Activated T-cell treated with anti-CD3 and anti-CD28 coated beads for 24 hours (primary cell): ENCODE data around the gene PHF21B.
"Not testable (repeated sequence)": the region's sequence is repeated elsewhere in the genome, so short reads cannot be mapped to it uniquely, and the experiment has no call there.

ENCODE experiments used
- DNase-seq: peaks from one replicate; pipeline ENCODE4 v3.0.0-alpha.2; 2020; ENCODE audit warnings: low read depth

The PHF21B gene

DNA sequence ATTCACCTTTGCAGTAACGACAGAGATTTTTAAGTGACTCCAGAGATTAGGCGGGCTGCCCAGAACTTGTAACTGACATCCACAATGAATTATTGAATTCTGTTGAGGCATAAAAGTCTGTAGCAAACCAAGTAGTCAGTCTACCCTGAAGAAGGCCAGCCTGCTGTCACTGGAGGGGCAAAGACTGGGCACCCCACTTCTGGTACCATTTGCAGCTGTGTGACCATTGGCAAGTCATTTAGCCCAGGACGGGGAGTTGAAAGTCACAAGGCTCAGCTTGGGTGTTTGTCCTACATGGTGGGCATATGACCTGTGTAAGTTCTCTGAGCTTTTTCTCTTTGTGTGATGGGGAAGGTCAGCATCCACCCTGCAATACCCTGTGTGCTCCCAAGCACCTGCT, 138.0 kb downstream of the PHF21B start:
- DNase-seq: no peak

DNA sequence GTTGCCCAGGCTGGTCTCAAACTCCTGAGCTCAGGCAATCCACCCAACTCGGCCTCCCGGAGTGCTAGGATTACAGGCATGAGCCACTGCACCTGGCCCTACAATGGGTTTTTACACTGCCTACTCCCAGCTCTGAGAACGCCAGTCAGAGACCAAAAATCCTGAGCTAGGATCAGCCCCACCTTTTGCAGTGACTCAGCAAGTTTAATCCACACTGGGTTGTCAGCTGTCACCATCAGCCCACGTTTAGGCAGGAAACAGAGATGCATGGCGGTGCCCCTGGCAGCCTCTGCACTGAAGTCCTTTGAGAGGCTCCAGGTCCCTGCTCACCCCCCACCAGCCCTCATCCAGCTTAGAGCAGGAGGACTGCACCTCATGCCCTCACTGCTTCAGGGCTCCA, 139.8 kb downstream of the PHF21B start:
- DNase-seq: no peak

DNA sequence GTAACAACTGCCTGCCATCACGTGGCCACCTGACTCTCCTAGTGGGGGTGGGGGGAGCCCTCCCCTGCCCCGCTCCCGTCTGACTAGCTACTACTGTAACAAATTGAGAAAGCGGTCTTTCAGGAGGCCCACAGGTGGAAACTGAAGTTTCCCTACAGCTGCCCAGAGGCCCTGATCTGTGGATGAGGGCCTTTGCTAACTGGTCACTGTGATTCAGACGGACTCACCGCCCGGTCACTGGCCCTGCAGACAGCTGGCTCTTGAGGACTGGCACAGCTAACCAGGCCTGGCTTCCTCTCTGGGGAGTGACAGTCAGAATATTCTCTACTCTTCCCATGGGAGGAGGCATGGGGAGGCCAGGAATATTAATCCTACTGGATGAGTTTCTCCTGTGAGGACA, 140.6 kb downstream of the PHF21B start:
- no peak for DNase-seq

DNA sequence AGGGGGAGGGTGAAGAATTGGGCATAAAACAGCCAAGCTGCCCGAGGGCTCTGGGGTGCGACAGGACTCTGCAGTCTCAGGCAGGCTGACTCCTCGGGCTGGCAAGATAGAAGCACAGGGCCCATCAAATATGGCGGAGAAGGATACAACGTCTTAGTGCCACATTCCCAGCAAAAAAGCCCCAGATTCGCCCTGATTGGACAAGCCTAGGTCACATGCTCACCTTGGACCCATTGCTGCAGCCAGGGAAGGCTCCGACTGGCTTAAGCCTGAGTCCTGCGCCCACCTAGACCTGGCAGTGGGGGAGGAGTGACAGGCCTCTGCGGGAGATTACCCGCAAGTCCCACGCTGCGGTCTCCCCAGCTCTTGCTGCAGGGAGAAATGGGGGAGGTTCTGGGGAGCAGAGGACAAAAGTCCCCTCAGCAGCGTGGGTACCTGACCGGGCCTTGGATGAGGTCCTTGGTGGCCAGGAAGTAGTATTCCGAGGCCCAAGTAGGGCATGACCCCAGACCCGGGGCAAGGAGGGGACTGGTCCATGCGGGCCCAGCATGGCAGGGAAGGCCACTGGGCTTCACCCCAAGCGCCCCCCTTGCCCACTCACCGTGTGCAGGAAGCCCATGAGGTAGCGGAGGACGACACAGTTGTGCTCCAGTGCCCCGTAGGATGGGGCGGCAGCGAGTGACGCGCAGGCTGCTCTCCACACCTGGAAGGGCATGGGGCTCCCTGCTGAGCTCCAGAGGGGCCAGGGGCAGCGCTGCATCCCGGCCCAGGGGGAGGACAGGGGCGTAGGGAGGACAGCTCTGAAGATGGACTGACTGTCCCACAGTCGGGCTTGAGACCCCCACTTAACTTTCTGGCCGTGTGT, 144.4 kb downstream of the PHF21B start:
- no peak for DNase-seq

DNA sequence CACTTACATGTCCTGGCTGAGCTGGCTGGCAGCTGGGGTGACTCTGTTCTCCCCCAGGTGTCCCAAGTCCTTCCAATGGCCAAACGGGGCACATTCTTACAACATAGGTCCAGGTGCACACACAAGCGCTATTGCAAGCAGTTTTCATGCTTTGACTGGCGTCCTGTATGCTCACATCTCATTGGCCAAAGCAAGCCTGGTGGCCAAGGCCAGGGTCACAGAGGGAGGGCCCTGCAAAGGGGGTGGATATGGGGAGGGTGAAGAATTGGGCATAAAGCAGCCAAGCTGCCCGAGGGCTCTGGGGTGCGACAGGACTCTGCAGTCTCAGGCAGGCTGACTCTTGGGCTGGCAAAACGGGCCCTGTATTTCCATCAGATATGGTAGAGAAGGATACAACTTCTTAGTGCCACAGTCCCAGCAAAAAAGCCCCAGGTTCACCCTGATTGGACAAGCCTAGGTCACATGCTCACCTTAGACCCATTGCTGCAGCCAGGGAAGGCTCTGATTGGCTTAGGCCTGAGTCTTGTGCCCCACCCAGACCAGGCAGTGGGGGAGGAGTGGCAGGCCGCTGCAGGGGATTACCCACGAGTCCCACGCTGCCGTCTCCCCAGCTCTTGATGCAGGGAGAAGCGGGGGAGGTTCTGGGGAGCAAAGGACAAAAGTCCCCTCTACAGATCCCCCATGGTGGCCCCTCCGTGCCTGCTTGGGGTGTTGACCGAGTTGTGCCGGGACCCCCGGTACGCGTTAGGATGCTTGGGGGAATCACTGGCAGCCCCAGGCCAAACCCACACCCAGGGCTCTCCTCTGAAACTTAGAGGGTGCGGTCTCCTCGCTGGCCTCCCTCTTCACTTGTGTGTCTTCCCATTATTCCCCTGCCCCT, 146.6 kb downstream of the PHF21B start:
- no peak for DNase-seq

DNA sequence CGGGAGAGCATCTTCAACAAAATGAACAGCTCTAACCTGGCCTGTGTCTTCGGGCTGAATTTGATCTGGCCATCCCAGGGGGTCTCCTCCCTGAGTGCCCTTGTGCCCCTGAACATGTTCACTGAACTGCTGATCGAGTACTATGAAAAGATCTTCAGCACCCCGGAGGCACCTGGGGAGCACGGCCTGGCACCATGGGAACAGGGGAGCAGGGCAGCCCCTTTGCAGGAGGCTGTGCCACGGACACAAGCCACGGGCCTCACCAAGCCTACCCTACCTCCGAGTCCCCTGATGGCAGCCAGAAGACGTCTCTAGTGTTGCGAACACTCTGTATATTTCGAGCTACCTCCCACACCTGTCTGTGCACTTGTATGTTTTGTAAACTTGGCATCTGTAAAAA, 147.5 kb downstream of the PHF21B start:
- DNase-seq: no peak

DNA sequence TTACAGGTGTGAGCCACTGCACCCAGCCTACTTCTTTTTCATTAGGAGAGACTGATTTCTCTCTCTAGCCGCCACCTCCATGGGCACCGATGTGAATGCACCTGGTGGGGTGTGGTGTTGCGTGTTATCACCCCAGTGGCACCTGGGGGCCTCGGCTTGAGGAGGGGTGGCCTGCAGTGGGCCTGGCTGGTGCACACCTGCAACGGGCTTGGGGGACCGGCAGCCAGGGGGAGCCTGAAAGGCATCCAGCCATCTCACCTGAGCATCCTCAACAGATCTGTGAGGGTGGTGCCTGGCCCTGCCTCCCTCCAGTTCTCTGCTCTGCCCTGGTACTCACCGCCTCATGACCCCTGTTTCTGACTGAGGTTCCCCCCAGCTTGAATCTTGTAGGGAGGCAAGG, 148.6 kb downstream of the PHF21B start:
- DNase-seq: no peak

DNA sequence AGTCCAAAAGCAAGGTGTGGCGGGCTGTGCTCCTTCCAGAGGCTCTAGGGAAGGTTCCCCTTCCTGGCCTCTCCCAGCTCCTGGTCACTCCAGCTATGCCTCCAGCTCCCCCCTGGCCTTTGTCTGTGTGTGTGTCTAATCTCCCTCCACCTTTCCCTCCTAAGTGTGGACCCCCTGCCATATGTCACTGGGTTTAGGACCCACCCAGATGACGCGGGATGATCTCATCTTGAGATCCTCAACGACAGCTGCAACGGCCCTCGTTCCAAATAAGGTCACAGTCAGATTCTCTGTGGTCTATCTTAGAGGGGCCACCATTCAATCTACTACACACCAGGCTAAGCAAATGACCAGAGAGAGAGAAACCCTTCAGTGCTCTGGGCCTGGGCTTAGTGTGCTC, 149.5 kb downstream of the PHF21B start:
- DNase-seq: no peak

DNA sequence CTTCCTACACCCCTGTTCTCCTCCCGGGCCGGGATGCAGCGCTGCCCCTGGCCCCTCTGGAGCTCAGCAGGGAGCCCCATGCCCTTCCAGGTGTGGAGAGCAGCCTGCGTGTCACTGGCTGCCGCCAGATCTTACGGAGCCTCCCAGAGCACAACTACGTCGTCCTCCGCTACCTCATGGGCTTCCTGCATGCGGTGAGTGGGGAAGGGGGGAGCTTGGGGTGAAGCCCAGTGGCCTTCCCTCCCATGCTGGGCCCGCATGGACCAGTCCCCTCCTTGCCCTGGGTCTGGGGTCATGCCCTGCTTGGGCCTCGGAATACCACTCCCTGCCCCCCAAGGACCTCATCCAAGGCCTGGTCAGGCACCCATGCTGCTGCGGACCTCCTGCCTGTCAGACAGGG, 150.2 kb downstream of the PHF21B start:
- no peak for DNase-seq

DNA sequence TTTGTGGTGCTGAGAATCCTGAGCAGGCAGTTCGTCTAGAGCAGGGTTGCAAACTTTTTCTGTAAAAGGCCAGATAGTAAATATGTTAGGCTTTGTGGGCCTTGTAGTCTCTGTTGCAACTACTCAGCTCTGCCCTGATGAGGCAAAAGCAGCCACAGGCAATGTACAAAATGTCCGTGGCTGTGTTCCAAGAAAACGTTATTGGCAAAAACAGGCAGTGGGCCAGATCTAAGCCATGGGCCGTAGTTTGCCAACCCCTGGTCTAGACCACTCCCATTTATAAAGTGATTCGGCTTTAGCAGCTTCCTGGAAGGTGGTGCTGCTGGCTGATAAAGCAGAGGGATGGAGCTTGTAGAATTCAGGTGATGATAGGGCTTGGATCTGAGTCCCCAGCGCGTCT, 151.0 kb downstream of the PHF21B start:
- not testable (repeated sequence) for DNase-seq

DNA sequence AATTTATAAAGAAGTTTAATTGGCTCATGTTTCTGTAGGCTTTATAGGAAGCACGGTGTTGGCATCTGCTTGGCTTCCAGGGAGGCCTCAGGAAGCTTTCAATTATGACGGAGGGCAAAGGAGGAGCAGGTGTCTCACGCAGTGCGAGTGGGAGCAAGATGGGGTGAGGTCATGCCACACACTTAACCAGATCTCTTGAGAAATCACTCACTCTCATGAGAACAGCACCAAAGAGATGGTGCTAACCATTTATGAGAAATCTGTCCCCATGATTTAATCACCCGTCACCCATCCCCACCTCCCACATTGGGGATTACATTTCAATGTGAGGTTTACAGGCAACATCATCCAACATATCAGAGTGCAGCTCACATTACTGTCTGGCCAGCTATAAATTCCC, 153.9 kb downstream of the PHF21B start:
- no peak for DNase-seq

DNA sequence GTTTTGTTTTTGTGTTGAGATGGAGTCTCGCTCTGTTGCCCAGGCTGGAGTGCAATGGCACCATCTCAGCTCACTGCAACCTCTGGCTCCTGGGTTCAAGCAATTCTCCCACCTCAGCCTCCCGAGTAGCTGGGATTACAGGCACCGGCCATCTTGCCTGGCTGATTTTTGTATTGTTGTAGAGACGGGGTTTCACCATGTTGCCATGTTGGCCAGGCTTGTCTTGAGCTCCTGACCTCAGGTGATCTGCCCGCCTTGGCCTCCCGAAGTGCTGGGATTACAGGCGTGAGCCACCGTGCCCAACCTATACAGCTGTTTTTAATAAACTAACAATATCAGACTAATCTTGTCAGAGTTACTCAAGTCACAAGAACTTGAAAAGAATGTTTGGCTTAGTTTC, 155.2 kb downstream of the PHF21B start:
- DNase-seq: not testable (repeated sequence)

DNA sequence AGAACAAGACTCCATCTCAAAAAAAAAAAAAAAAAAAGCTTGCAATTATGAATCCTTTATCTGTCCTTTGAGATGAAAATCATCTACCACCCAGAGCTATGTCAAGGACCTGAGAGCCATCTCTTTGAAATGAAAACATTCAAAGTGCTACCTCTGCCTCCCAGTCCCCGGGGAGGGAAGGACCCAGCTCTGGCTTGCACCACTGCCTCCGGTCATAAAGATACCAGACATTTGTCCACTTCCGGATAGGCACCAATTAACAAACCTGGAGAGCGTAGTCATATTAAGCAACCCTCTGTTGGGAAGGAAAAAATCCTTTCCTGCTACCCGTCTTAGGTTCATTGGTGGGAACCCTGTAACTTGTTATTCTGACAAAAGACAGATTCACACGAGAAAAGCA, 158.9 kb downstream of the PHF21B start:
- DNase-seq: no peak

DNA sequence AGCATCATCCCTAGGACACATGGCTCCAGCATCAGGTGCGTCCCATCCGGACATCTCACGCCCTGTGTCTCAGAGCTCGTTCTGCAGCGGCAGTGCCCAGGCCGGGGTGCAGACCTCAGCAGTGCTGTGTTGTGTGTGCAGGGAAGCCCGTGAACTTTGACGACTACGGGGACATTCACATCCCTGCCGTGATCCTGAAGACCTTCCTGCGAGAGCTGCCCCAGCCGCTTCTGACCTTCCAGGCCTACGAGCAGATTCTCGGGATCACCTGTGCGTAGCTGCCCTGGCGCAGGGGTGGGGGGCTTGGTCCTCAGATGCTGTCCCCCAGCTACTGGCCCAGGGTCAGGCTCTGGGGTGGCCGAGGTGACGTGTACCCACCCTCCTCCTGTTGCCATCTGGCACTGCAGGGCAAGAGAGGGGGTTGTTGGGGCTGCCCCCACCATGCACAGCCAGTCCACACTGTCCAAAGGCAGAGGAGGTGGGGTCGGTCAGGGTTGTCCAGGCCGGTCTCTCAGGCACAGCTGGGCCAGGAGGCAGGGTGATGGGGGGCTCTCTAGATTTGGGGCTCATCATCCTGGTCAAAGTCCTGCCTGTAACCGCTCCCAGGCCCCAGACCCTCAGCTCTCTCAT, 160.9 kb downstream of the PHF21B start:
- DNase-seq: no peak

DNA sequence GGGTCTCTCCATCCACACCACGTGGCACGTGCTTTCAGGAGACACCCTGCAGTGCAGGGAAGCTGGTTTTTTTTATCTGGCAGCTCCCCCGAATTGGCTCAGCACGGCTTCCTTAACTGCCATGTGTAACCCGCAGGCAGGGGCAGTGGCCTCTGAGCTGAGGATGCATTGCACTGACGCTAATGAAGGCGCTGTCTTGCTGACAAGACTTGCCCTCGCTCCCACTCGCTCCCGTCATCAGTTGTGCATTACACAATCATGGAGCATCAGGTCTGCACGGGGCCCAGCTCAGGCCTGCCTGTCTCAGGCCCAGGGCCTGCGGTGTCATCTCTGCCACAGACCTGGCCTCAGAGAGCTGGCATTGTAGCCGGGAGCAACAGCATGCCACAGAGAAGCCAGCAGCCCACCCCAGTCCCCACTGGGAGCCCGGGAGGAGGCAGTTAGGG, 161.5 kb downstream of the PHF21B start:
- no peak for DNase-seq

DNA sequence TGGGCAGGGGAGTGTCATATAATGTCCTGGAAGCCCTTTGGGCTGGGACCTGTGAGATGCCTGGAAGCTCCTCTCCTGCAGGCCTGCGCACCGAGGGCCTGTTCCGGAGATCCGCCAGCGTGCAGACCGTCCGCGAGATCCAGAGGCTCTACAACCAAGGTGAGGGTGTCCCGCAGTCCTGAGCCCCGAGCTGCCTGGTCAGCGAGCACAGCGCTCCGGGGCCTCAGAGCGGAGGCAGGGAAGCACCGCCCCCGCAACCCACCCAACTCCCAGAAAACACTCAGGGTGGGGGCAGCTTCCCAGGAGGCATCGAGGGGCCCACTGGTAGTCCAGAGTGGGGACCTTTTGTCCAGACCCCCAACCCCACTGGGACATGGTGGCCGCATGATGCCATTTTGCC, 161.9 kb downstream of the PHF21B start:
- DNase-seq: no peak

DNA sequence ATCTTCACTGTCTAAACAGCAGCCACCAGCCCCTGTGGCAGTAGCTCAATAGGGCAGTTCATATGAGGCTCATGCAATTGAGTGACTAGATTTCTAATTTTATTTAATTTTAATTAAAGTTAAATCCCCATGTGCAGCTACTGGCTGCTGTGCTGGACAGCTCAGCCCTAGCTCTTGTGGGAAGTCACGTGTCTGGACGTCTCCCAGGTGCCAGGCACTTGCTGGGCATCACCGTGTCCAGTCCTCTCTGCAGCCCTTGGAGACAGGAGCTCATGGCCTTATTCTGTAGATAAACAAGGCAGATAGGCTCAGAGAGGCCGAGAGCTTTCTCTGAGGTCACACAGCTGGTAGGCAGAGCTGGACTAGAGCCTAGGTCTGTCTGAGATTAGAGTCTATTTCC, 162.4 kb downstream of the PHF21B start:
- no peak for DNase-seq

DNA sequence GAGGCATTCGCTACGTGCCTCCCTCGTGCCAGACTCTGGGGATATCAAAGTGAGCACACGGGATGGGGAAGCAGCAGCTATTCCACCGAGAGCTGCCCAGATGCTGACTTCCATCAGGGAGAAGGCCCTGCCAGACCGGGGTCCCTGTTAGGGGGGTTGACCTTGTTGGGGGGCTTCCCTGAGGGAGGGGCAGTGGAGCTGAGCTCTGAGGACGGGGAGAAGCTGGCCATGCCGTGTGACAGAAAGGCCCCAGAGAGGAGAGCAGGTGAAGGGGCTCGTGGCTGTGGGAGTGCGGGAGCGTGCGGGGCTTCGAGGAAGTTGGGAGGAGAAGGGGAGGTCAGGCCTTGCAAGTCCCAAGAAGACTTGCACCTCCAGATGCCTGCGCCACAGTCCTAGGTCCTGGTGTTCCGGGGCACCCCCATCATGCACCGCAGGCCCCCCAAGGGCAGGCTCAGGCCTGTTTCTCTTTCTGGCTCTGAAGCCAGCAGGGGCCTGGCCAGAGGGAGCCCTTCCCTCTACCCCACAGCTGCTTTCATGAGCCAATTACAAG, 163.0 kb downstream of the PHF21B start:
- no peak for DNase-seq

DNA sequence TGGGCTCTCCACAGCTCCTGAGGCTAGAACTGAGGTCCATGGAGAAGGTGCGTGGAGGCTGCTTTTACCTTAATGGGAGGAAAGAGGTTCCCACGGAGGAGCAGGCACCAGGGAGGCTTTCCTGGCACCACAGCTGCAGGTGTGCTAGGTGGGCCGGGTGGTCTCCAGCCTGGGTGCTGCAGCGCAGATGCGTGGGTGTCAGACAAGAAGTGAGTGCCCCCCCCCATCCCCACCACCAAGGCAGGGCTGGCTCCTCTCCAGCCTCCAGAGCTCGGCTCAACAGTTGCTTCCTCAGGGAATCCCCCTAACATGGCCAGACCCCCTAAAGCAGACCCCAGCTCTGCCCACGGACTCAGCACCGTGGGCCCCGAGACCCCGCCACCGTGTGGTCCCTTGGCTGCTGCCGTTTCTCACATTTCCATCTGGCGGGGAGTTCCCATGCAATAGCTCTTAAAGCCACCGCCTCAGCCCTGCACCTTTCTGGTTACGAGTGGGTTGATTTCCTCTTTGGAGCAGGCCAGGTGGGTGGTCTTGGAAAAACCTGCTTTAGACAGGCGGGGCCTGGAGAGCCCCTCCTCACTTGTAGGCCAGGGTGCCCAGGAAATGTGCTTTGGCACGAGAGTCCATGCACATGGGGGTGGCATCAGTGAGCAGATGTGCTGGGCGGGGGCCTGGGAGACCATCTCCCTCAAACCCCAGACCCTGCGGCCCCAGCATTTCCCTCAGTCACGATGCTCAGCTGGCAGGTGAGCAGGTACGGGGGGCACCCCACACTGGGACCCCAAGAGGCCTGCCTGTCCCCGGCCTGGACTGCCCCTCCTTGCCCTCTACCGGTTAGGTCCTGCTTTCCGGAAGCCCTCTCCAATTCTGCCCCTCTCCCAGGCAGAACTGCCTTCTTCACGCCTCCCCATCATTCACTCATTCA, 163.7 kb downstream of the PHF21B start:
- no peak for DNase-seq

DNA sequence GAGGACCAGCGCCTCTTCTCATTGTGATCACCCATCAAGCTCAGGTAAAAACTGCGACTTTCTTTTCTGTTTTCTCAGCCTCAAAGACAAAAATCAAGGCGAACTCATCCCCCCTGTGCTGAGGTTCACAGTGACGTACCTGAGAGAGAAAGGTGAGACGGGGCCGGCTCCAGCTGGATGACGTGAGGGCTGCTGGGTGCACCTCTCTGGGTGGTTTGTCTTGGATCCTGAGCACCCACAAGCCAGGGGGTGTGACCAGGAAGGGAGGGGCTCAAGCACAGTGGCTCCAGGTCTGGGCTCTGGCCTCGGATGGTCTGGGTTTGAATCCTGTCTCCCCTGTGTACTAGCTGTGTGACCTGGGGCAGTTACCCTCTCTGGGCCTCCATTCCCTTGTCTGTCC, 164.6 kb downstream of the PHF21B start:
- no peak for DNase-seq

DNA sequence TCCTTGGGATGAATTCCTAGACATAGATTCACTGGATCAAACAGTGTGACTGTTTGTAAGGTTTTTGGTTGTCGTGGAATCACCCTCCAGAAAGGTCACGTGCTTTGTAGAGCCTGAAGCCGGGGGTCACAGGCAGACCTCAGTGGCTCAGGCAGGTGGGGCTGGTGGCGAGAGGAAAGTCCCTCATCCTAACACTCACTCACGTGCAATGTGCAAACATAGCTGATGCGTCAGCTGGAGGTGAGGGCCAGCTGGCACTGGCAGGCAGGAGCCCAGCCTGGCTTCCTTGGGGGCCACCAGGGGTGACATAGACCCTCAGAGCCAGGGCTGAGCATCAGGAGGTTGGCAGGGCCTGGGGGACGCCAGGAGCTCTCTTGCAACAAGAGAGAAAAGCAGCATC, 167.4 kb downstream of the PHF21B start:
- DNase-seq: no peak
